ENCODE measurements around the gene CDYL. TPM values are rescaled to one million over a fixed set of nuclear protein-coding genes. Genes with fewer than 3 reads are reported as not detected.

Gene CDYL
- total RNA-seq, 1 experiment from 2014 or later, result 38.4 TPM

DNA sequence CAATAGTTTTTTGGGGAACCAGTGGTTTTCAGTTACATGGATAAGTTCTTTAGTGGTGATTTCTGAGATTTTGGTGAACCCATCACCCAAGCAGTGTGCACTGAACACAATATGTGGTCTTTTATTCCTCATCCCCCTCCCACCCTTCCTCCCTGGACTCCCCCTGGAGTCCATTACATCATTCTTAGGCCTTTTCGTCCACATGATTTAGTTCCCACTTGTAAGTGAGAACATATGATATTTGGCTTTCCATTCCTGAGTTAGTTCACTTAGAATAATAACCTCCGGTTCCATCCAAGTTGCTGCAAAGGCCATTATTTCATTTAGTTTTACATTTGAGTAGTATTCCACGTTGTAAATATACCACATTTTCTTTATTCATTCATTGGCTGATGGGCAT, 199.3 kb downstream of the CDYL start:
- ChIA-PET POLR2A (ENCODE audit: unreplicated experiment) (no interaction called here), CTCF (no interaction called here)
- BruUV-seq (replicated peaks), result no TSS peak
- no peaks in the 10 kb centered on the region for H3F3A ChIP-seq (ENCODE audit: low read length, unreplicated experiment)
- no peak overlapping the region for H3K27ac ChIP-seq (ENCODE audit: low read length)
- ATAC-seq (no peak), DNase-seq (no peak)
- H3K4me1 ChIP-seq (ENCODE audit: insufficient read depth, low read length), result no peaks in the 10 kb centered on the region
- no peak overlapping the region for H3K4me3 ChIP-seq (ENCODE audit: low read length)
- no peaks in the 10 kb centered on the region for H3K36me3 ChIP-seq (ENCODE audit: low read depth, low read length)
- H3K9me3 ChIP-seq (ENCODE audit: low read length), result 0 out of 2 replicates have a peak, but pooled peaks cover 7% of the 10 kb centered on the region
- H3K9me2 ChIP-seq (replicated peaks; ENCODE audit: low read length), result no peaks in the 10 kb centered on the region
- intact Hi-C loops (cut with micrococcal nuclease), result no loop called here
- no peak overlapping the region for H2AFZ ChIP-seq (ENCODE audit: low read length)
- H3K9ac ChIP-seq (ENCODE audit: low read length), result no peak overlapping the region
- no peak for TF ChIP-seq EZH2 (IDR thresholded peaks at IDR 0.05; ENCODE audit: low read length, unreplicated experiment)
- TF ChIP-seq, protein P1, sequence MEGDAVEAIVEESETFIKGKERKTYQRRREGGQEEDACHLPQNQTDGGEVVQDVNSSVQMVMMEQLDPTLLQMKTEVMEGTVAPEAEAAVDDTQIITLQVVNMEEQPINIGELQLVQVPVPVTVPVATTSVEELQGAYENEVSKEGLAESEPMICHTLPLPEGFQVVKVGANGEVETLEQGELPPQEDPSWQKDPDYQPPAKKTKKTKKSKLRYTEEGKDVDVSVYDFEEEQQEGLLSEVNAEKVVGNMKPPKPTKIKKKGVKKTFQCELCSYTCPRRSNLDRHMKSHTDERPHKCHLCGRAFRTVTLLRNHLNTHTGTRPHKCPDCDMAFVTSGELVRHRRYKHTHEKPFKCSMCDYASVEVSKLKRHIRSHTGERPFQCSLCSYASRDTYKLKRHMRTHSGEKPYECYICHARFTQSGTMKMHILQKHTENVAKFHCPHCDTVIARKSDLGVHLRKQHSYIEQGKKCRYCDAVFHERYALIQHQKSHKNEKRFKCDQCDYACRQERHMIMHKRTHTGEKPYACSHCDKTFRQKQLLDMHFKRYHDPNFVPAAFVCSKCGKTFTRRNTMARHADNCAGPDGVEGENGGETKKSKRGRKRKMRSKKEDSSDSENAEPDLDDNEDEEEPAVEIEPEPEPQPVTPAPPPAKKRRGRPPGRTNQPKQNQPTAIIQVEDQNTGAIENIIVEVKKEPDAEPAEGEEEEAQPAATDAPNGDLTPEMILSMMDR (conservative IDR thresholded peaks at IDR 0.05; ENCODE audit: low read depth, low read length), result no peak
- no peak for TF ChIP-seq EZH2phosphoT487 (IDR thresholded peaks at IDR 0.05; ENCODE audit: borderline replicate concordance, low read length)
- no peaks in the 10 kb centered on the region for H4K20me1 ChIP-seq (ENCODE audit: low read length)
- no peaks in the 10 kb centered on the region for H3K79me2 ChIP-seq (ENCODE audit: low read length)
- H3K4me2 ChIP-seq (ENCODE audit: low read length), result no peak overlapping the region
- no peaks in the 10 kb centered on the region for H3K27me3 ChIP-seq (ENCODE audit: low read length)

DNA sequence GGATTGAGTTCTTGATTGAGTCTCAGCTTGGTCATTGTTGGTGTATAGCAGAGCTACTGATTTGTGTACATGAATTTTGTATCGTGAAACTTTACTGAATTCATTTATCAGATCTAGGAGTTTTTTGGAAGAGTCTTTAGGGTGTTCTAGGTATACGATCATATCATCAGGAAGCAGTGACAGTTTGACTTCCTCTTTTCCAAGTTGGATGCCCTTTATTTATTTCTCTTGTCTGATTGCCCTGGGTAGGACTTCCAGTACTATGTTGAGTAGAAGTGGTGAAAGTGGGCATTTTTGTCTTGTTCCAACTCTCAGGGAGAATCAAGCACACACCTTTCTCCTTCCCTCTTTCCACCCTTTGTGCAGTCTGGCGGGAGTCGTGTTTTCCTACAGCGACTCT, 201.3 kb downstream of the CDYL start:
- ChIA-PET CTCF (no interaction called here), POLR2A (ENCODE audit: unreplicated experiment) (no interaction called here)
- H3K9ac ChIP-seq (ENCODE audit: low read length), result no peak overlapping the region
- BruUV-seq (replicated peaks), result no TSS peak
- no peaks in the 10 kb centered on the region for H3K27me3 ChIP-seq (ENCODE audit: low read length)
- H4K20me1 ChIP-seq (ENCODE audit: low read length), result no peaks in the 10 kb centered on the region
- intact Hi-C loops (cut with micrococcal nuclease), result no loop called here
- no peaks in the 10 kb centered on the region for H3K36me3 ChIP-seq (ENCODE audit: low read depth, low read length)
- TF ChIP-seq, protein P1 (conservative IDR thresholded peaks at IDR 0.05; ENCODE audit: low read depth, low read length), result no peak
- no peak for TF ChIP-seq EZH2 (IDR thresholded peaks at IDR 0.05; ENCODE audit: low read length, unreplicated experiment)
- TF ChIP-seq EZH2phosphoT487 (IDR thresholded peaks at IDR 0.05; ENCODE audit: borderline replicate concordance, low read length), result no peak
- H3K4me1 ChIP-seq (ENCODE audit: insufficient read depth, low read length), result no peaks in the 10 kb centered on the region
- H3F3A ChIP-seq (ENCODE audit: low read length, unreplicated experiment), result no peaks in the 10 kb centered on the region
- DNase-seq (no peak), ATAC-seq (no peak)
- no peaks in the 10 kb centered on the region for H3K9me2 ChIP-seq (replicated peaks; ENCODE audit: low read length)
- no peak overlapping the region for H3K4me2 ChIP-seq (ENCODE audit: low read length)
- H2AFZ ChIP-seq (ENCODE audit: low read length), result no peak overlapping the region
- H3K4me3 ChIP-seq (ENCODE audit: low read length), result no peak overlapping the region
- H3K9me3 ChIP-seq (ENCODE audit: low read length), result 0 out of 2 replicates have a peak, but pooled peaks cover 7% of the 10 kb centered on the region
- H3K27ac ChIP-seq (ENCODE audit: low read length), result no peak overlapping the region
- no peaks in the 10 kb centered on the region for H3K79me2 ChIP-seq (ENCODE audit: low read length)

DNA sequence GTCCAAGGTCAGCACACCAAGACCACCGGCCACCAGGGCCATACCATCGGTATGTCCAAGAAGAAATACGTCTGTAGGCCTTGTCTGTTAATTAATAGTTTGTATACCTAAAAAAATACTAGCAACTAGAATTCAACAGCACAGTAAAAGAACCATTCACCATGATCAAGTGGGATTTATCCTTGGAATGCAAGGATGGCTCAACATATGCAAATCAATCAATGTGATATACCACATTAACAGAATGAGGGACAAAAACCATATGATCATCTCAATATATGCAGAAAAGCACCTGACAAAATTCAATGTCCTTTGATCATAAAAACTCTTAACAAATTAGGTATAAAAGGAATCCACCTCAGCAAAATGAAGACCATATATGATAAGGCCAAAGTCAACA, 203.2 kb downstream of the CDYL start:
- no TSS peak for BruUV-seq (replicated peaks)
- no peak for ATAC-seq

More for the DNA sequence above, 203.2 kb downstream of the CDYL start:
- H3K4me1 ChIP-seq (ENCODE audit: insufficient read depth, low read length), result no peaks in the 10 kb centered on the region
- no peaks in the 10 kb centered on the region for H3K27me3 ChIP-seq (ENCODE audit: low read length)
- H3K9me2 ChIP-seq (replicated peaks; ENCODE audit: low read length), result no peaks in the 10 kb centered on the region
- POLR2A ChIA-PET (ENCODE audit: unreplicated experiment), result no interaction called here
- CTCF ChIA-PET, result no interaction called here
- no peak overlapping the region for H3K9ac ChIP-seq (ENCODE audit: low read length)
- no peak overlapping the region for H2AFZ ChIP-seq (ENCODE audit: low read length)
- H3F3A ChIP-seq (ENCODE audit: low read length, unreplicated experiment), result no peaks in the 10 kb centered on the region
- no peak overlapping the region for H3K4me3 ChIP-seq (ENCODE audit: low read length)
- intact Hi-C loops (cut with micrococcal nuclease), result no loop called here
- no peak overlapping the region for H3K27ac ChIP-seq (ENCODE audit: low read length)
- no peaks in the 10 kb centered on the region for H3K79me2 ChIP-seq (ENCODE audit: low read length)
- 0 out of 2 replicates have a peak, but pooled peaks cover 7% of the 10 kb centered on the region for H3K9me3 ChIP-seq (ENCODE audit: low read length)
- no peaks in the 10 kb centered on the region for H3K36me3 ChIP-seq (ENCODE audit: low read depth, low read length)
- TF ChIP-seq EZH2phosphoT487 (IDR thresholded peaks at IDR 0.05; ENCODE audit: borderline replicate concordance, low read length), result no peak
- TF ChIP-seq EZH2 (IDR thresholded peaks at IDR 0.05; ENCODE audit: low read length, unreplicated experiment), result no peak
- TF ChIP-seq, protein P1 (conservative IDR thresholded peaks at IDR 0.05; ENCODE audit: low read depth, low read length), result no peak
- no peak for DNase-seq
- no peaks in the 10 kb centered on the region for H4K20me1 ChIP-seq (ENCODE audit: low read length)
- no peak overlapping the region for H3K4me2 ChIP-seq (ENCODE audit: low read length)

Measured in PC-3 (cell line).